Measurements from ENCODE around the gene ACOXL. TPM values are rescaled to one million over a fixed set of nuclear protein-coding genes. Genes with fewer than 3 reads are reported as not detected.

ACOXL gene
- total RNA-seq, 1 donor from 2014 or later: 0.58 TPM

- Histone ChIP-seq H3K27me3 (ENCODE audit: control insufficient read depth, insufficient read depth, low read length) (no peaks in the 10 kb centered on the region), H3K36me3 (ENCODE audit: control insufficient read depth, insufficient read depth, low read length) (no peaks in the 10 kb centered on the region), H3K4me3 (ENCODE audit: low read depth, low read length) (no peak overlapping the region)
- no peak for DNase-seq (ENCODE audit: low read depth)
- TF ChIP-seq, protein P1, sequence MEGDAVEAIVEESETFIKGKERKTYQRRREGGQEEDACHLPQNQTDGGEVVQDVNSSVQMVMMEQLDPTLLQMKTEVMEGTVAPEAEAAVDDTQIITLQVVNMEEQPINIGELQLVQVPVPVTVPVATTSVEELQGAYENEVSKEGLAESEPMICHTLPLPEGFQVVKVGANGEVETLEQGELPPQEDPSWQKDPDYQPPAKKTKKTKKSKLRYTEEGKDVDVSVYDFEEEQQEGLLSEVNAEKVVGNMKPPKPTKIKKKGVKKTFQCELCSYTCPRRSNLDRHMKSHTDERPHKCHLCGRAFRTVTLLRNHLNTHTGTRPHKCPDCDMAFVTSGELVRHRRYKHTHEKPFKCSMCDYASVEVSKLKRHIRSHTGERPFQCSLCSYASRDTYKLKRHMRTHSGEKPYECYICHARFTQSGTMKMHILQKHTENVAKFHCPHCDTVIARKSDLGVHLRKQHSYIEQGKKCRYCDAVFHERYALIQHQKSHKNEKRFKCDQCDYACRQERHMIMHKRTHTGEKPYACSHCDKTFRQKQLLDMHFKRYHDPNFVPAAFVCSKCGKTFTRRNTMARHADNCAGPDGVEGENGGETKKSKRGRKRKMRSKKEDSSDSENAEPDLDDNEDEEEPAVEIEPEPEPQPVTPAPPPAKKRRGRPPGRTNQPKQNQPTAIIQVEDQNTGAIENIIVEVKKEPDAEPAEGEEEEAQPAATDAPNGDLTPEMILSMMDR (IDR thresholded peaks at IDR 0.05; ENCODE audit: insufficient read depth, low read length, poor library complexity, severe bottlenecking): no peak
These were observed 246.5 kb downstream of the ACOXL start for GRCh38 chr2:110978756-110979470.

- no peak overlapping the region for H3K4me3 ChIP-seq (ENCODE audit: low read depth, low read length)
- TF ChIP-seq, protein P1 (IDR thresholded peaks at IDR 0.05; ENCODE audit: insufficient read depth, low read length, poor library complexity, severe bottlenecking): no peak
- H3K27me3 ChIP-seq (ENCODE audit: control insufficient read depth, insufficient read depth, low read length): peaks cover under 1% of the 10 kb centered on the region
- no peak for DNase-seq (ENCODE audit: low read depth)
- no peaks in the 10 kb centered on the region for H3K36me3 ChIP-seq (ENCODE audit: control insufficient read depth, insufficient read depth, low read length)
These were observed 247.3 kb downstream of the ACOXL start for GRCh38 chr2:110979471-110980338.

DNA sequence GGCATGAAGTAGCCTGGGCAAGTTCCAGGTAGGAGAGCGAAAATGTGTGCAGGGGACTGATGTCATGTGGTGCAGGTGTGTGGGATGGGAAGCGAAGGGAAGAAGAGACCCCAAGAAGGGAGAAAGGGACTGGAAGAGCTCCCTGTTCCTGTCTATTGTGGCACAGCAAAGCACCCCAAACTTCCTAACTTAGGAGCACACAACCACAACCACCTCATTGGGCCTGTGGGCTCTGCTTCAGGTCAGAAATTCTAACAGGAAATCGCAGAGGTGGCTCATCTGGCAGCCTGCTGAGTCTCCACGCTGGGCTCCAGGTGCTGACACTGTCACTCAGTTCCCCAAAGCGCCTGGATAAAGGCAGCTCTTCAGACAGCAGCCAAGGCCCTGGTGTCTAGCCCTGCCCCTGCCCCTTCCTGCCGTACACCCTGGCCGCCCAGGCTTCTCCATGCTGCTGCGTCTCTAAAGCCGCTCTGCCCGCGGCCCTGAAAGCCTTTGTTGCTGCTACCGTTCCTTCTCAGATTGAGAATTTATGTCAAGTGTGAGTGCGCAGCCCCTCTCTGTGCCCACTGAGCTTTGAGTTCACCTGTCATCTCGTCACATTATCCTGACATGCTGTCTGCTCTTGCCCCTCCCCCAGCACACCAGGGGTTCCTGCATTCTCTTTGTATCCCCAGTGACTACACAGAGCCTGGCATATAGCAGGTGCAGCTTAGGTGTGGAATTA is 248.1 kb downstream of the ACOXL start:
- H3K4me3 ChIP-seq (ENCODE audit: low read depth, low read length): no peak overlapping the region
- DNase-seq (ENCODE audit: low read depth): no peak
- H3K27me3 ChIP-seq (ENCODE audit: control insufficient read depth, insufficient read depth, low read length): peaks cover 3% of the 10 kb centered on the region
- no peaks in the 10 kb centered on the region for H3K36me3 ChIP-seq (ENCODE audit: control insufficient read depth, insufficient read depth, low read length)
- TF ChIP-seq, protein P1 (IDR thresholded peaks at IDR 0.05; ENCODE audit: insufficient read depth, low read length, poor library complexity, severe bottlenecking): no peak

DNA sequence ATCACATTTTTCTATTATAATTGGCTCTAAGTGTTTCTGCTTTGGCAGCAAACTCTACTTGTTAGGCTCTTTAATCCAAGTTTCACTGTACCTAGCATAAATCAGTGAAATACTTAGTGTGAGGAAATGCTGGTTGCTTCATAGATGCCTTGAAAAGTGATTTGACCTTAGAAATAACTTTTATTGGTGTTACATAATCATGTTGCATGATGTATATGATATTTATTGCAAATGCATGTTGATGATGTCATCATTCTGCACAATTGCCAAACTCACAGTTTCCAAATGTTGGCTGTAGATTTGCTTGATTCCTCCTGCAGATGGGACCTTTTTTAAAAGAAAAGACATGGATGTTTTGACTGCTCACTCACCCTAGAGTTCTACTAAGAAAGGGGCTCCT is 250.8 kb downstream of the ACOXL start:
- DNase-seq (ENCODE audit: low read depth): no peak
- Histone ChIP-seq H3K36me3 (ENCODE audit: control insufficient read depth, insufficient read depth, low read length) (no peaks in the 10 kb centered on the region), H3K27me3 (ENCODE audit: control insufficient read depth, insufficient read depth, low read length) (peaks cover 5% of the 10 kb centered on the region), H3K4me3 (ENCODE audit: low read depth, low read length) (no peak overlapping the region)
- TF ChIP-seq, protein P1 (IDR thresholded peaks at IDR 0.05; ENCODE audit: insufficient read depth, low read length, poor library complexity, severe bottlenecking): no peak

- TF ChIP-seq, protein P1 (IDR thresholded peaks at IDR 0.05; ENCODE audit: insufficient read depth, low read length, poor library complexity, severe bottlenecking): no peak
- no peak for DNase-seq (ENCODE audit: low read depth)
- peaks cover 5% of the 10 kb centered on the region for H3K27me3 ChIP-seq (ENCODE audit: control insufficient read depth, insufficient read depth, low read length)
- H3K4me3 ChIP-seq (ENCODE audit: low read depth, low read length): no peak overlapping the region
- no peaks in the 10 kb centered on the region for H3K36me3 ChIP-seq (ENCODE audit: control insufficient read depth, insufficient read depth, low read length)
These were observed 252.5 kb downstream of the ACOXL start for GRCh38 chr2:110984694-110985490.

Measured in kidney epithelial cell (primary cell).